ENCODE data around the gene SUPT20HL2.

DNA sequence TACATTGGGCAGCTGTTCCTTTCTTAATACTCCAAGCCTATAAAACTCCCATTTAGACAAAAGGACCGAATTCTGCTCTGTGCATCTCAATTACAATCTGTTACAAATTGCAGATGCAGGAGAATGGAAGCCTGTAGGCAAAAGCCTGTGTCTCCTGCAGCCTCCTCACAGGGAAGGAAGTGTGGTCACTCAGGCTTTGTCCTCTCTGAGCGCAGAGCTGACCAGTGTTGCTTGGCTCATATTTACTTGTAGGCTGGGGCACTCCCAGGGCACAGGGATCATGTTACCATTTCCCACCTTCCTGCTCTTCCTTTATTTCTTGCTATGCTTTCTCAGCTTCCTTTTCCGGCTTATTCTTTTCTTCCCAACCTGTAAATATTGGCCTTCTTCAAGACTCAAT is 15.7 kb downstream of the SUPT20HL2 start:
- TF ChIP-seq, protein P1, sequence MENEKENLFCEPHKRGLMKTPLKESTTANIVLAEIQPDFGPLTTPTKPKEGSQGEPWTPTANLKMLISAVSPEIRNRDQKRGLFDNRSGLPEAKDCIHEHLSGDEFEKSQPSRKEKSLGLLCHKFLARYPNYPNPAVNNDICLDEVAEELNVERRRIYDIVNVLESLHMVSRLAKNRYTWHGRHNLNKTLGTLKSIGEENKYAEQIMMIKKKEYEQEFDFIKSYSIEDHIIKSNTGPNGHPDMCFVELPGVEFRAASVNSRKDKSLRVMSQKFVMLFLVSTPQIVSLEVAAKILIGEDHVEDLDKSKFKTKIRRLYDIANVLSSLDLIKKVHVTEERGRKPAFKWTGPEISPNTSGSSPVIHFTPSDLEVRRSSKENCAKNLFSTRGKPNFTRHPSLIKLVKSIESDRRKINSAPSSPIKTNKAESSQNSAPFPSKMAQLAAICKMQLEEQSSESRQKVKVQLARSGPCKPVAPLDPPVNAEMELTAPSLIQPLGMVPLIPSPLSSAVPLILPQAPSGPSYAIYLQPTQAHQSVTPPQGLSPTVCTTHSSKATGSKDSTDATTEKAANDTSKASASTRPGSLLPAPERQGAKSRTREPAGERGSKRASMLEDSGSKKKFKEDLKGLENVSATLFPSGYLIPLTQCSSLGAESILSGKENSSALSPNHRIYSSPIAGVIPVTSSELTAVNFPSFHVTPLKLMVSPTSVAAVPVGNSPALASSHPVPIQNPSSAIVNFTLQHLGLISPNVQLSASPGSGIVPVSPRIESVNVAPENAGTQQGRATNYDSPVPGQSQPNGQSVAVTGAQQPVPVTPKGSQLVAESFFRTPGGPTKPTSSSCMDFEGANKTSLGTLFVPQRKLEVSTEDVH (IDR thresholded peaks at IDR 0.05; ENCODE audit: low read depth, partially characterized antibody) = no peak
- TF ChIP-seq, protein P2, sequence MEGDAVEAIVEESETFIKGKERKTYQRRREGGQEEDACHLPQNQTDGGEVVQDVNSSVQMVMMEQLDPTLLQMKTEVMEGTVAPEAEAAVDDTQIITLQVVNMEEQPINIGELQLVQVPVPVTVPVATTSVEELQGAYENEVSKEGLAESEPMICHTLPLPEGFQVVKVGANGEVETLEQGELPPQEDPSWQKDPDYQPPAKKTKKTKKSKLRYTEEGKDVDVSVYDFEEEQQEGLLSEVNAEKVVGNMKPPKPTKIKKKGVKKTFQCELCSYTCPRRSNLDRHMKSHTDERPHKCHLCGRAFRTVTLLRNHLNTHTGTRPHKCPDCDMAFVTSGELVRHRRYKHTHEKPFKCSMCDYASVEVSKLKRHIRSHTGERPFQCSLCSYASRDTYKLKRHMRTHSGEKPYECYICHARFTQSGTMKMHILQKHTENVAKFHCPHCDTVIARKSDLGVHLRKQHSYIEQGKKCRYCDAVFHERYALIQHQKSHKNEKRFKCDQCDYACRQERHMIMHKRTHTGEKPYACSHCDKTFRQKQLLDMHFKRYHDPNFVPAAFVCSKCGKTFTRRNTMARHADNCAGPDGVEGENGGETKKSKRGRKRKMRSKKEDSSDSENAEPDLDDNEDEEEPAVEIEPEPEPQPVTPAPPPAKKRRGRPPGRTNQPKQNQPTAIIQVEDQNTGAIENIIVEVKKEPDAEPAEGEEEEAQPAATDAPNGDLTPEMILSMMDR (IDR thresholded peaks at IDR 0.05 in 2 of 3, conservative IDR thresholded peaks at IDR 0.05 in 1 of 3; ENCODE audit: control insufficient read depth in 2 of 3, extremely low read depth in 1 of 3, insufficient read depth in 1 of 3, low read depth in 3 of 3, low read length in 3 of 3) = no peak
- TF ChIP-seq CHD2 (IDR thresholded peaks at IDR 0.05; ENCODE audit: borderline replicate concordance, low read depth, low read length) (no peak), CBFB (IDR thresholded peaks at IDR 0.05; ENCODE audit: low read depth) (no peak), TAF1 (IDR thresholded peaks at IDR 0.05; ENCODE audit: borderline replicate concordance, low read depth, low read length) (no peak), CHD1 (IDR thresholded peaks at IDR 0.05; ENCODE audit: low read depth, low read length) (no peak), FOS (IDR thresholded peaks at IDR 0.05; ENCODE audit: borderline replicate concordance, extremely low read depth, insufficient read length) (no peak)
